Progenitor cell of endocrine pancreas (in vitro differentiated cells): Measurements from ENCODE around the gene ROR2. TPM values are rescaled to one million over a fixed set of nuclear protein-coding genes. Genes with fewer than 3 reads are reported as not detected.
A peak's percentile ranks its signal among the peaks of the same experiment; 100 is the strongest.

Experiments used
- DNase-seq: peaks from one replicate; pipeline ENCODE4 v3.0.0; 2021; ENCODE audit warnings: low spot score; ENCODE audit not compliant: unreplicated experiment
- H3K27ac Mint-ChIP-seq: 2 replicates; pipeline ENCODE4 v1.8.0; 2021; ENCODE audit warnings: mild to moderate bottlenecking, moderate library complexity, mixed read lengths
- H3K27me3 Mint-ChIP-seq: 2 replicates; pipeline ENCODE4 v1.8.0; 2021; ENCODE audit warnings: mixed read lengths
- H3K36me3 Mint-ChIP-seq: 2 replicates; pipeline ENCODE4 v1.8.0; 2022; ENCODE audit warnings: mixed read lengths; ENCODE audit not compliant: insufficient read depth
- H3K4me1 Mint-ChIP-seq: 2 replicates; pipeline ENCODE4 v1.8.0; 2021; ENCODE audit warnings: low read depth, mixed read lengths
- H3K4me3 Mint-ChIP-seq: 2 replicates; pipeline ENCODE4 v1.8.0; 2021; ENCODE audit warnings: low read depth, mild to moderate bottlenecking, moderate library complexity, mixed read lengths
- H3K9me3 Mint-ChIP-seq: 2 replicates; pipeline ENCODE4 v1.8.0; 2021; ENCODE audit warnings: low read depth, mixed read lengths
- total RNA-seq: library from RNA; stranded (reverse); gene quantifications from 2 replicates; pipeline ENCODE4 v1.2.1, GENCODE V29; 2021
- TF ChIP-seq, protein P1 (sequence below): fragments of 200-600 bp; sonication (generic); IDR thresholded peaks from one replicate; pipeline ENCODE4 v1.5.0; 2021; ENCODE audit warnings: antibody characterized with exemption, mild to moderate bottlenecking; ENCODE audit not compliant: unreplicated experiment

Gene ROR2
- total RNA-seq, 1 donor from 2014 or later = 23.6 TPM

DNA sequence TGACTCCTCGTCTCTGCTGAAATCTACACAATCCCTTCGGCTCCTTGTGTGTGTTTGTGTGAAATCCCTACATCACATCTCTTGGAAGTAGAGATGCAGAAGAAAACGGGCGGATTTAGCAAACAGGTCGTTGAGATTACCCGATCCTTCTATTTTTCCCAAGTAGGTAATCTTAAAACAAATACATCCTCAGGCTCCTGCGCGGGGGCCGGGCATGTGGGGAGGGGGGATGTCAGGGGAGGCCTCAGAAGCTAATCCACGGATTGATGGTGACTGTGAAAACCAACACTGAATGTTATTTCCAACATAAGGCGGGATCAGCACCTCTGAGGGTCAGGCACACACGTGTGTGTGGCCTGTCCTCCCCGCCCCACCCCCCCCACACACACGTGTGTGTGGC lies 137.8 kb downstream of the ROR2 start:
- Mint-ChIP-seq H3K36me3 (peaks cover 1% of the 10 kb centered on the region), H3K27me3 (no peaks in the 10 kb centered on the region), H3K27ac (no peak overlapping the region), H3K9me3 (no peaks in the 10 kb centered on the region), H3K4me3 (no peak overlapping the region), H3K4me1 (peaks cover 46% of the 10 kb centered on the region)
- TF ChIP-seq, protein P1, sequence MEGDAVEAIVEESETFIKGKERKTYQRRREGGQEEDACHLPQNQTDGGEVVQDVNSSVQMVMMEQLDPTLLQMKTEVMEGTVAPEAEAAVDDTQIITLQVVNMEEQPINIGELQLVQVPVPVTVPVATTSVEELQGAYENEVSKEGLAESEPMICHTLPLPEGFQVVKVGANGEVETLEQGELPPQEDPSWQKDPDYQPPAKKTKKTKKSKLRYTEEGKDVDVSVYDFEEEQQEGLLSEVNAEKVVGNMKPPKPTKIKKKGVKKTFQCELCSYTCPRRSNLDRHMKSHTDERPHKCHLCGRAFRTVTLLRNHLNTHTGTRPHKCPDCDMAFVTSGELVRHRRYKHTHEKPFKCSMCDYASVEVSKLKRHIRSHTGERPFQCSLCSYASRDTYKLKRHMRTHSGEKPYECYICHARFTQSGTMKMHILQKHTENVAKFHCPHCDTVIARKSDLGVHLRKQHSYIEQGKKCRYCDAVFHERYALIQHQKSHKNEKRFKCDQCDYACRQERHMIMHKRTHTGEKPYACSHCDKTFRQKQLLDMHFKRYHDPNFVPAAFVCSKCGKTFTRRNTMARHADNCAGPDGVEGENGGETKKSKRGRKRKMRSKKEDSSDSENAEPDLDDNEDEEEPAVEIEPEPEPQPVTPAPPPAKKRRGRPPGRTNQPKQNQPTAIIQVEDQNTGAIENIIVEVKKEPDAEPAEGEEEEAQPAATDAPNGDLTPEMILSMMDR = no peak
- DNase-seq = no peak

DNA sequence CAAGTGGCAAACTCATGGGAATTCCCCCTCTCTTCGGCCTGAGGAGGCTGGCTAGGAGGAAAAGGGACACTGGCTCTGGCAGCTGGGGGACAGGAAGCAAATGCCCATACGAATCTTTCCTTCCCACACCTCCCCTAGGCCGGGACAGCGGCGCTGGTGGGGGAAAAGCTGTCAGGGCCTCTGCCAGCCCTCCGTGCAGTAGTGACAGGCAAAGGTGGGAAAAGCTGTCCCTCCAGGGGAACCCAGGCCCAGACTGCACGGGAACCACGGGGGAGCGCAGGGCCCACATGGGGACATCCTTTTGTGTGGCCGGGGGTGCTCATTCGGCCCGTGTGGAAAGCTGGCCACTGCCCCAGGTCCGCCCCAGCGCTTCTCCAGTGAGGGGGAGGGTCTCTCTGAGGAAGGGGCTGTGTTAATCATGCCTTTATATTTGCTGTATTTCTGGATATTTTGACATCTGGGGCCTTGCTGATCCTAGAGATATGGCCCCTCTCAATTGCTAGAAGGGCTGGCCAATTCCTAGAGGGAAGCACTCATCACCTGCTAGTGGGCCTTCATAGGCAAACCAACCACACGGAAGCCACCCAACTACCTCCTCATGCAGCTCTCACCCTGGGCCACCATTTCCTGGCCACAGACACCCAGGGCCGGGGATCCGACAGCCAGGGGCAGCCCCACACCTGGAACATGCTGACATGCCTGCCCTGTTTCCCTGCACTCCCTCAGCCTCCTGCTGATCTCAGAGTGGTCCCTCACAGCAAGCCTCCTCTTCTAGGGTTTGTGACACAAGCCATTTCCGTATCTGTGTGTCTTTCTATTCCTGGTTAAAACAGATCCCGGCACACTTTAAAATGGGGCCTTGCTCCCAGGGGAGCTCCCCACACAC lies 138.8 kb downstream of the ROR2 start:
- TF ChIP-seq, protein P1 = no peak
- H3K36me3 Mint-ChIP-seq = peaks cover 1% of the 10 kb centered on the region
- H3K9me3 Mint-ChIP-seq = no peaks in the 10 kb centered on the region
- H3K27me3 Mint-ChIP-seq = no peaks in the 10 kb centered on the region
- H3K4me1 Mint-ChIP-seq = peaks cover 41% of the 10 kb centered on the region
- DNase-seq = no peak
- H3K27ac Mint-ChIP-seq = no peak overlapping the region
- no peak overlapping the region for H3K4me3 Mint-ChIP-seq

DNA sequence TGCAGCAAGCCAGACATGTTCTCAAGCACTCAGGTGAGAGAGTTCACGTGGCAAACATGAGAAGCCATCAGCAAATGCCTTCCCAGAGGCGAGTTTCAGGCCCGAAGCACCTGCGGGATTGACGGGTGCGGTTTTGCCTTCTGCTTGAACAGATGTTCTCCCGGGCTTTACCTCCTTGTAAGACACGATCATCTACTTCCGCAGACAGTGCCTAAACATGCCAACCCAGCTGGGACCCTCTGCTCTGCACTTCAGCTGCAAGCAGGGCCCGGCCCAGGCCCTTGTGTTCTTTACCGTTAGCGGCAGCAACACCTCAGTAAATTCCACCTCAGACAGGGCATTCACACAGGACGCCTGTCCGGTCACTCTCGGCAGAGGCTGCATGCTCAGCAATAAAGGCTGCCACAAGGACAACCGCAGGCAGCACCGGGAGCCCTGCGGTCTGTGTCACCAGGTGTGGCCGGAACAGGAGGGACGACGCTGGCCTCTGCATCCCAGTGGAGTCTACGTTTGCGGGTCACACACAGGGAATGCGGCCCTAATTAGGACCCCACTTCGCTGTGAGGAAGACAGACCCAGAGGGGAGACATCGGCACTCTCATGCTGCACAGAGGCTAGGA lies 139.6 kb downstream of the ROR2 start:
- Mint-ChIP-seq H3K27me3 (no peaks in the 10 kb centered on the region), H3K27ac (no peak overlapping the region), H3K4me1 (peaks cover 35% of the 10 kb centered on the region), H3K36me3 (peaks cover 1% of the 10 kb centered on the region), H3K4me3 (no peak overlapping the region), H3K9me3 (no peaks in the 10 kb centered on the region)
- DNase-seq = no peak
- TF ChIP-seq, protein P1 = no peak

DNA sequence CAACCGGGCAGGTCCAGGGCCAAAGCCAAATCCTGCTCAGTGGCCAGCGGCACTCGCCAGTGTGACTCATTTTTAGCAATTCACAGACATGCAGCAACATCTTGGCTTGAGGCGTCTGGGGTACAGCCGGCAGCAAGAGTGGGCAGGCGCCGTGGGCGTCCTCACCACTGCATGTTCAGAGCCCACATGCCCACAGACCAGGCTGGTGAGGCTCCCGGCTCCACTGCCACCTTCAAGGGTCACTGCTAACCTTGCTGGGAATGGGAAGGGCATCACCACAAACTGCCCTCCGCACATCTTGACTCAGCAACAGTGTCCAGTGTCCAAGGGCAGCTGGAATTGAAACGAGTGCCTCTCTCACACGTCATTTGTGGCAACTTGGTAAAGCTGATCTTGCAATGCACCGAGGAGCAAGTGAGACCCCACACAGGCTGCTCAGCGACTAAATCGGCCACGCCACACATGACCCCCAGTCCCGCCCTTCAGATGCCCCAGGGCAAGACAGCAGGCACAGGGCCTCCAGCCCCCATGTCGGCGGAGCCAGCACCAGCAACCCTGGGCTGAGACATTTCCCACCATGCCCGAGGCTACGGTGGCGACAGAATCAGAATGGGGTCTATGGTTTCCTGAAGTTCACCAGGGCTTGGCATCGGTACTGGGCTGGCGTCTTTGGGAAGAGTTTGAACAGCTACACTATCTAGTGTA lies 140.3 kb downstream of the ROR2 start:
- Mint-ChIP-seq H3K27me3 (no peaks in the 10 kb centered on the region), H3K9me3 (no peaks in the 10 kb centered on the region), H3K4me1 (peaks cover 30% of the 10 kb centered on the region), H3K27ac (peak overlapping the region; percentile 77), H3K36me3 (peaks cover 1% of the 10 kb centered on the region), H3K4me3 (no peak overlapping the region)
- no peak for DNase-seq
- TF ChIP-seq, protein P1 = no peak

DNA sequence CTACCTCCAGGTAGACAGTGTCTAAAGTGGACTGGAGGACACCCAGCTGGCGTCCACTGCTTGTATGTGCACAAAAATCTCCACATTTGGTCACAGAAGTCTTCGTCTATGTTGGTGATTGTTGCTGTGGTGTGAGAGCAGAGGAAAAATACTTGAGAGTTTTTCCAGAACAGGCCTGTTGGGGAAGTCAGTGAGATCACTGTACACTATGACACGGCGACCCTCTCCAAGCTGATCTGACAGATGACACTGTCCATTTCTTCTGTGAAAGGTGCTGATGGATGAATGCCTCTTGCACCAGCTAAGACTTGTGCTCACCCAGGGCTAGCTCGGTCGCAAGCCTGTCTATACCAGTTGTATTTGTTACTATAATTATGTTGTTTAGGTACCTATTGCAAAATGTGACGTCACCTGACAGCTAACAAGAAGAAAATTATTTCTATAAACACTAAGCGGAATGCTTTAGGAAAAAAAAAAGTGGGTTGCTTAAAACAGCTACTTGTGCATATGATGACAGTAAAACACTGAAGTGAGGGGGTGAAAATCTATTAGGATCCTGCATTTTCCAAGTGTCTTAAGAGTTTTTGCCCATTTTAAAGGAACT lies 142.3 kb downstream of the ROR2 start:
- TF ChIP-seq, protein P1 = no peak
- no peak for DNase-seq
- H3K36me3 Mint-ChIP-seq = peaks cover 1% of the 10 kb centered on the region
- H3K4me3 Mint-ChIP-seq = no peak overlapping the region
- no peaks in the 10 kb centered on the region for H3K27me3 Mint-ChIP-seq
- no peak overlapping the region for H3K27ac Mint-ChIP-seq
- H3K9me3 Mint-ChIP-seq = no peaks in the 10 kb centered on the region
- peaks cover 12% of the 10 kb centered on the region for H3K4me1 Mint-ChIP-seq
